SK-N-SH (cell line): Measurements from ENCODE around the gene BAIAP2L2.

Experiments used
- EP300 ChIP-seq, 2 experiments: IDR thresholded peaks; 2 replicates each; pipeline versions ENCODE4 v1.4.0 to v1.6.1; 2012; ENCODE audit warnings: borderline replicate concordance in 1 of 2, low read depth in 1 of 2, low read length in 1 of 2
- EZH2phosphoT487 ChIP-seq: fragments of 200-600 bp; sonication (generic); IDR thresholded peaks from 2 replicates; pipeline ENCODE4 v1.6.1; 2017; ENCODE audit warnings: low read depth, mixed run types, mild to moderate bottlenecking, antibody characterized with exemption, moderate library complexity, borderline replicate concordance
- FOXJ3 ChIP-seq: sonication (generic); formaldehyde crosslinking; IDR thresholded peaks from 2 replicates; pipeline ENCODE4 v1.5.1; 2020; ENCODE audit warnings: mild to moderate bottlenecking, missing genetic modification reagents
- GABPA ChIP-seq: IDR thresholded peaks from 2 replicates; pipeline ENCODE4 v1.4.0; 2012; ENCODE audit warnings: low read depth, mild to moderate bottlenecking
- POLR2AphosphoS5 ChIP-seq: IDR thresholded peaks from 2 replicates; pipeline ENCODE4 v1.6.1; 2012; ENCODE audit warnings: low read depth, low read length
- RAD21 ChIP-seq: IDR thresholded peaks from 2 replicates; pipeline ENCODE4 v1.6.1; 2012; ENCODE audit warnings: mild to moderate bottlenecking, low read length
- RFX5 ChIP-seq: IDR thresholded peaks from 2 replicates; pipeline ENCODE4 v1.6.1; 2012; ENCODE audit warnings: mild to moderate bottlenecking, improper control_type of control experiment, low read length
- TAF1 ChIP-seq: IDR thresholded peaks from 2 replicates; pipeline ENCODE4 v1.6.1; 2012; ENCODE audit warnings: low read depth, mild to moderate bottlenecking, low read length, moderate library complexity, borderline replicate concordance
- TF ChIP-seq, protein P1 (sequence below): fragments of 200-600 bp; sonication (generic); IDR thresholded peaks from 2 replicates; pipeline ENCODE4 v1.6.1; 2017; ENCODE audit warnings: antibody characterized with exemption, mild to moderate bottlenecking, moderate library complexity
- TF ChIP-seq, protein P2 (sequence below): fragments of 150-350 bp; IDR thresholded peaks from 2 replicates; pipeline ENCODE4 v1.6.1; 2017; ENCODE audit warnings: antibody characterized with exemption, low read length, low read depth, borderline replicate concordance
- TF ChIP-seq, protein P3 (sequence below): IDR thresholded peaks from 2 replicates; pipeline ENCODE4 v1.4.0; 2012; ENCODE audit warnings: low read depth, borderline replicate concordance

DNA sequence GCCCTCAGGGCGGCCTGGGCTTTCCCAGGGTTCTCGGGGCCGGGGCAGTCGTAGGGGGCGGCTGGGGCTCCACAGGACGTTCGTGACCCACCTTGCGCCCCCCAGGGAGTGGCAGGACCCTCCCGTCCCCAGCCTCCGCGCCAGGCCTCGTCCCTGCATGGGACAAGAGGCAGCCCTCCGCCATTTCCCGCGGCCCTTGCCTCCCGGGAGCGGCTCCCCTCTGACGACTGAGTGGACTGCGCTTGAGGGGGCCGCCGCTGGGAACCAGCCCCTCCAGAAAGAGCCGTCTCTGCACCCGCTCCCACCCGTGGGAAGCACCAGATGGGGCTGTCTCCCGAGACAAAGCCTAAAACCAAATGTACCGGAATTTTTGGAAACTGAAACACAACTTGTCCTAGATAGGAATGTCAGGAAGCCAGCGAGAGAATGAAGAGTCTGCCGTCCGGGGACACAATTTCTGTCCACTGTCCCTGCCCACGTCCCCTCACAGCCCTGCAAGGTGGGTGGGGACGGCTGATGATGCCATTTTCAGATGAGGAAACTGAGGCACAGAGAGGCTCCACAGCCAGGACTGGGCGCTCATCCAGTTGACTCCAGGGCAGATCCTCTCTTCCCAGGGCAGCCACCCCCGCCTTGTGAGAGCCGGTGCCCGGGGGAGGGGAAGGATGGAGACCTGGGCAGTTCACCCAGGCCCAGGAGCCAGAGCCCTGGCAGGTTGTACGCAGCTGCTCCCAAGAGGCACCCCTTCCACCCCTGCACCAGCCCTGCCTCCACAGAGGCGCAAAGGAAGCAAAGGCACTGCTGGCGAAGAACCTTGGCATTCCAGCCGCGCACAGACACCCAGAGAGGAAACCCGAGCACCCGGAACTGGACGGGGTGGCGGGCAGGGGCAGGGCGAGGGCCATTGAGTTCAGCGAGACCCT lies 71.3 kb downstream of the BAIAP2L2 start:
- TF ChIP-seq, protein P1, sequence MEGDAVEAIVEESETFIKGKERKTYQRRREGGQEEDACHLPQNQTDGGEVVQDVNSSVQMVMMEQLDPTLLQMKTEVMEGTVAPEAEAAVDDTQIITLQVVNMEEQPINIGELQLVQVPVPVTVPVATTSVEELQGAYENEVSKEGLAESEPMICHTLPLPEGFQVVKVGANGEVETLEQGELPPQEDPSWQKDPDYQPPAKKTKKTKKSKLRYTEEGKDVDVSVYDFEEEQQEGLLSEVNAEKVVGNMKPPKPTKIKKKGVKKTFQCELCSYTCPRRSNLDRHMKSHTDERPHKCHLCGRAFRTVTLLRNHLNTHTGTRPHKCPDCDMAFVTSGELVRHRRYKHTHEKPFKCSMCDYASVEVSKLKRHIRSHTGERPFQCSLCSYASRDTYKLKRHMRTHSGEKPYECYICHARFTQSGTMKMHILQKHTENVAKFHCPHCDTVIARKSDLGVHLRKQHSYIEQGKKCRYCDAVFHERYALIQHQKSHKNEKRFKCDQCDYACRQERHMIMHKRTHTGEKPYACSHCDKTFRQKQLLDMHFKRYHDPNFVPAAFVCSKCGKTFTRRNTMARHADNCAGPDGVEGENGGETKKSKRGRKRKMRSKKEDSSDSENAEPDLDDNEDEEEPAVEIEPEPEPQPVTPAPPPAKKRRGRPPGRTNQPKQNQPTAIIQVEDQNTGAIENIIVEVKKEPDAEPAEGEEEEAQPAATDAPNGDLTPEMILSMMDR: no peak
- TF ChIP-seq EP300 (IDR thresholded peaks at IDR 0.05; ENCODE audit: borderline replicate concordance in 1 of 2, low read depth in 1 of 2, low read length in 1 of 2) (no peak), RAD21 (no peak), EZH2phosphoT487 (no peak), RFX5 (no peak), GABPA (no peak), FOXJ3 (CRISPR knock-in tag) (no peak), TAF1 (no peak), POLR2AphosphoS5 (no peak)
- TF ChIP-seq, protein P2, sequence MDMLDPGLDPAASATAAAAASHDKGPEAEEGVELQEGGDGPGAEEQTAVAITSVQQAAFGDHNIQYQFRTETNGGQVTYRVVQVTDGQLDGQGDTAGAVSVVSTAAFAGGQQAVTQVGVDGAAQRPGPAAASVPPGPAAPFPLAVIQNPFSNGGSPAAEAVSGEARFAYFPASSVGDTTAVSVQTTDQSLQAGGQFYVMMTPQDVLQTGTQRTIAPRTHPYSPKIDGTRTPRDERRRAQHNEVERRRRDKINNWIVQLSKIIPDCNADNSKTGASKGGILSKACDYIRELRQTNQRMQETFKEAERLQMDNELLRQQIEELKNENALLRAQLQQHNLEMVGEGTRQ: no peak
- TF ChIP-seq, protein P3, sequence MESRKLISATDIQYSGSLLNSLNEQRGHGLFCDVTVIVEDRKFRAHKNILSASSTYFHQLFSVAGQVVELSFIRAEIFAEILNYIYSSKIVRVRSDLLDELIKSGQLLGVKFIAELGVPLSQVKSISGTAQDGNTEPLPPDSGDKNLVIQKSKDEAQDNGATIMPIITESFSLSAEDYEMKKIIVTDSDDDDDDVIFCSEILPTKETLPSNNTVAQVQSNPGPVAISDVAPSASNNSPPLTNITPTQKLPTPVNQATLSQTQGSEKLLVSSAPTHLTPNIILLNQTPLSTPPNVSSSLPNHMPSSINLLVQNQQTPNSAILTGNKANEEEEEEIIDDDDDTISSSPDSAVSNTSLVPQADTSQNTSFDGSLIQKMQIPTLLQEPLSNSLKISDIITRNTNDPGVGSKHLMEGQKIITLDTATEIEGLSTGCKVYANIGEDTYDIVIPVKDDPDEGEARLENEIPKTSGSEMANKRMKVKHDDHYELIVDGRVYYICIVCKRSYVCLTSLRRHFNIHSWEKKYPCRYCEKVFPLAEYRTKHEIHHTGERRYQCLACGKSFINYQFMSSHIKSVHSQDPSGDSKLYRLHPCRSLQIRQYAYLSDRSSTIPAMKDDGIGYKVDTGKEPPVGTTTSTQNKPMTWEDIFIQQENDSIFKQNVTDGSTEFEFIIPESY: no peak
